Activated naive CD4-positive, alpha-beta T cell treated with Interleukin-2 at 50 U/mL for 16 hours (primary cell): ENCODE measurements around the gene MTRF1L.

ENCODE experiments used
- DNase-seq: peaks from one replicate; pipeline ENCODE4 v3.0.0-alpha.2; 2020

The MTRF1L gene

DNA sequence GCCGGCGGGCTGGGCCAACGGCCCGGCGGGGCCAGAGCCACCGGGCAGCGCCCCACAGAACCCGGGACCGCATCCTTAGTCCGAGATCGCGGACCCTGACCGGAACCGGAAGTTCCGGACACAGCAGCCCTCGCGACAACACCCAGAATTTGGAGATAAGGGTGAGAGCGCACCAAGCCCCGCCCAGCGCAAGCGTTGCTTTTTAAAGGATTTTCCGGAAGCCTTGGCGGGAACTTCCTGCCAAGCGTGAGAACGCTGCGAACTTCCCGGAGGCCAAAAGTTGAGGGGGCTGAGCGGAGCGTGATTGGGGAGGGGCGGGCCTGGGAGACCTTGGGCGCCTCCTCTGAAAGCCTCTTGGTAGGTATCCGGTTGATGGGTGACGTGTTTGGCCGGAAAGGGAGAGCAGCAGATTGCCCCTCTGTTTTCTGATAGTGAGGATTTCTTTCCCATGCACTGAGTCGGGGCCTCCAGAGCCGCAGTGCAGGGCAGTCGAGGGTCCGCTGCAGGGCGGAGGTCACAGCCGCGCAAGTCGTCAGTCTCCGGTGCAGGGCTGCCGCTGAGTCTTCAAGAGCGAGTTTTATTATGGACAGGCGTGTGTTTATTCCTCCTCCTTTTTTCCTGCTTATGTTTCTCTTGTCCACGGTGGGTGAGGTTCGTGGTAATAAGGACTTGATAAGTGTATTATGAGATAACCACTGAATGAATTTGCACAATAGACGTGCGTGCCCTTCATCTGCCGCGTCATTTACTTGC is at the start of gene MTRF1L:
Gene MTRF1L (minus strand): TSS at position 97 of the 753 bp plus-strand sequence. CDS start 24 bp downstream, at position 73.
- DNase-seq: peak; percentile 89

DNA sequence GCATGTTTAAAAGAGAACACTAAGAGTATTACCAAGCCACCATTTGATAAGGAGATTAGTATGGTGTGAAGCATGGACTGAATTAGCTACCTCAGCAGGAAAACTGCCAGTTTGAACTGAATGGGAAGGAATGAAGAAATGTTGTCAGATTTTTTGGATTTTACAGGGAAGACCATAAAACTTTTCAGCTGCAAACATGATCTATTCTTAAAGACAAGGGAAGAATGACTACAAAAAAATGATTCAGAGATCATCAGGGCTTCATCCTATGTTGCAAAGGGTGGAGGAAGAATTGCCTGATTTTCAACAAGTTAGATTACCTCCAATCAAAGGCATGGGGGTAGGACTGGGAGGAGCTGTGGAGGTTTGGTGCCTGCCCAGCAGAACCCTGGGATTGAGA is 49.3 kb upstream of the MTRF1L start:
- DNase-seq: no peak

DNA sequence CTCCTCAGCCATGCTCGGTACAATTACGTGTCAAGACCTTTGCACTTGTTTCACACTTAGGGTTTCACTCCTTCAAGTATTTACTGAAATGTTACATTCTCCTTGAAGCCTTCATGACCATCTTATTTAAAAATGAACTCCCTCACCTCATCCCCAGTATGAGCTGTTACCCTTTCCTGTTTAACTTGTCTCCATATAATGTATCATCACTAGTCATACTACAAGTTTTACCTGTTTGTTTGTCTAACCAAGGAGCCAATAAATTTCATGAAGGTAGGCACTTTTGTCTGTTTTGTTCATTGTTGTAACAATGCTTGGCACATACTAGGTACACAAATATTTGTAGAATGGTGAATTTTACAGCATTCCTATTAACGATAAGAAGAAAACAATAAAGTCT is 46.1 kb upstream of the MTRF1L start:
- DNase-seq: no peak

DNA sequence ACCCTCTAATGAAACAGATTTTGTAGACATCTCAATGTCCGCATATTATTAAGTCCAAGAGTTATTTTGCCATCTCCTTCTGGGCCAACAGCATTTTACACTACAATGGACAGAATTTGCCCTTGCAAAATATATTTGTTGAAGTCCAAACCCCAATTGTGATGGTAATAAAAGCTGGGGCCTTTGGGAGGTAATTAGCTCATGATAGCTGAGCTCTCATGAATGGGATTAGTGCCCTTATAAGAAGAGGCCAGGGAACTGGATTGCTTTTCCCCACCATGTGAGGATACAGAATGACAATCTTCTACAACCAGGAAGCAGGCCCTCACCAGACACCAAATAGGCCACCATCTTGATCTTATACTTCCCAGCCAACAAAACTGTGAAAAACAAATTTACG is 44.9 kb upstream of the MTRF1L start:
- no peak for DNase-seq

- DNase-seq: no peak
Measured at GRCh38 chr6:153045271-153045670, 42.8 kb upstream of the MTRF1L start.

GRCh38 chr6:153044295-153044694 is 41.8 kb upstream of the MTRF1L start:
- no peak for DNase-seq

DNA sequence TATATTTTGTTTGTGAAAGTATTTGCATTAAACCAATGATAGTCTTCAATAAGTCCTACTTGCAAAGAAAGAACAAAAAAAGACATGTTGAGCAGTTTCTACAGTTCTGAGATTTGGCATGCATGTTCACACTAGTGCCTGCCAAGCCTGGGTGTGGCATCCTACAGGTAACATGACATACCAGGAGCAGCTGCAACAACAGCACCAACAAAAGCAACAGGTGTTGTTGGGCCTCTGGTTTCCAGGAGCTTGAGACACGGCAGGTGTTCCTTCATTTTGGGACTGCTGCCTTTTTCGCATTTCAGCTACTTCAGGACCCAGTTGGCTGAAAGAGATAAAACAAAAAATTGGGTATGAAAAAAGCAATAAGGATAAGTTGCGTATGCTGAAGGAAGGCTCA is 41.2 kb upstream of the MTRF1L start:
- no peak for DNase-seq

DNA sequence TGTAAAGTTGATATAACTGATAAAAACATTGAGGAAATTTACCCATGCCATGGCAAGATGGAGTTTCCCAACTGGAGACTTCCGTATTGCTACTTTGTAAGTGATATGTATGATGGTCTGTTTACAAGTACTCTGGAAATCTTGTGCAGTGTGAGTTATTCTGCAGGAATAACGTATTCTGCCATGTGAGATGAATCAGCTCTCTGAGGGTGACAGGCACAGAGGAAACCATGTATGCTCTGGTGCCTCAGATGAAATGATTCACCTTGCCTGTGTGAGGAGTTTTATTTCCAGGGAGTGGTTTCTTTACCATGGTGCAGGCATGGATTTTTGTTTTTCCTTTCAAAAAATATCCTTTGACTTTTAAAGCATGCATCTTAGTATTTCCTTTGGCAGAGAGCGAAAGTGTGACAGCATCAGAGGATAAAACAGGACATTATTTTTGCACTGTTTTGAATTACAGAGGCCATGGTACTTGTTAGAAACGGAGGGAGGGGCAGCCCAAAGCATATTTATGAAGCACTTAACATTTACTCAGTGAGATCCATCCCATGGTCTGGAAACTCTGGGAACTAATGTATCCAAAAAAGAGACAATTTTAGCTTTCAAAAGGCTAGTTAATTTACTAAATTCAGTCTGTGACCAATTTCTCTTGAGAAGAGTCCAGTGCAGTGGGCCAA is 36.0 kb upstream of the MTRF1L start:
- no peak for DNase-seq

GRCh38 chr6:153034139-153034538 is 31.6 kb upstream of the MTRF1L start:
- no peak for DNase-seq

DNA sequence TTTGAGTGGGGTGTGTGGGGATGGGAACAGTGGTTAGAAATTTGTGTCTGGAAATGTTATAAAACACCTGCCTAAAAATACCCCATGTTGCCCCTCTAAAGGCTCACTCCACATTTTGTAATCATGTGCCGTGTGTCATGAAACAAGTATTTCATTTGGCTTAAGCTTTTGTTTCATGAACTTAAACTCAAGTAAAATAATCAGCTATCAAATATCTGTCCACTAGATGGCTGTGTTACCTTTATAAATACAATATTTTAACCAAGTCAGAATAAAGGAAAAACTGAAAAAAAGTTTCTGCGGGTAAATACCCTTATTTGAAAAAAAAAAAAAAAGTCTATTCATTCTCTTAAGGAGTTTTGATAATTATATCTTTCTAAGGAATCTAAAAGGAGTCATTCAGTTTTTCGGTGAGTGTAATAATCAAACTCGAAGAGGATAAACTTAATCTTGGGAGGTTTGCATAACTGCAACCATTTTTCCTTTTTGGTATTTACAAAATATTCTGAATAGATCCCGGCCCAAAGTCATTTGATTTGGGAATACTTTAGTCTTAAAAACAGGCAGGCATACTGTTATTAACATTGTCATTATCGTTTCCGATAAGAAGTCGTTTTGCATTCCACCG is 29.9 kb upstream of the MTRF1L start:
- DNase-seq: no peak

DNA sequence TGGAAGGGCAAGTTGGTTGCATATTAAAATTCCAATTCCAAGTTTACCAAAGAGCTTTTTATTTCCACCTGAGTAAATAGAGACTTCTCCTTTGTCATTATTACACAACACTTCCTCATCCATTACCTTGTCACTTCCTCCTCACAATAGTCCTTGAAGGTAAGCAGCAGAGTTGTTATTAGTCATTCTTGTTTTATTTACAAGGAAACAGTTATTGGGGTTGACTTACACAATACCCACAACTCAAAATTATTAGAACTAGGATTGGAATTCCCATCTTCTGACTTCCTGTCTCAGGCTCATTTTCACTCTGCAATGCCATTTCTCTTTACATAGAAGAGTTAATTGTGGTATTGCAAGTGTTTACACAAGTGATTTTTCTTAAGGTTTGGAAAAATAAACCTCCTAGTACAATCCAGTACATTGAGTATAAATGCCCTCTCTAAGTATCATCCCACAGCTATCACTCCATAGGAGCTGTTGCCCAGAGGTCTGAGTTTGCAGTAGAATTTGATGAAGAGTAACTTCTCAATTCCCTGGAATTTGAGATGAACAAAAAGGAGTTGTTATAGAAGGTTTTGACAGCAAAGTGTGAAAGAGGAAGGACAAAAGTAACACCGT is 28.9 kb upstream of the MTRF1L start:
- DNase-seq: no peak

DNA sequence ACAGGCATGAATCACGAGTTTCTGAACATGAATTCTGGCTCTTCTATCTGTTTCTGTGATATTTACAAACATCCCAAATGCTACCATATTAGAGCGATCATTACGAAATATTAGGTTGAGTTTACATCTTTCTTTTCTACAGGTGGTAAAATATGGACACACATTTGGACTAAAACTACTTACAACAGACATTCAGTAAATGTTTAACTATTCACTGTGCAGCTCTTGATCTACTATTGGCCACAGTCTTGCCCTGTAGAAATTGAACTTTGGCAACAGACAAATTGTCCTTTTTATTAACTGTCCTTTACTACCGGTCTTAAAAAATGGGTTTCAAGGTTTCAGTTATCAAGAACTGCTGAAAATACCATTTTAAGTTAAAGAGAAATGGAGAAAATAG is 26.5 kb upstream of the MTRF1L start:
- no peak for DNase-seq

DNA sequence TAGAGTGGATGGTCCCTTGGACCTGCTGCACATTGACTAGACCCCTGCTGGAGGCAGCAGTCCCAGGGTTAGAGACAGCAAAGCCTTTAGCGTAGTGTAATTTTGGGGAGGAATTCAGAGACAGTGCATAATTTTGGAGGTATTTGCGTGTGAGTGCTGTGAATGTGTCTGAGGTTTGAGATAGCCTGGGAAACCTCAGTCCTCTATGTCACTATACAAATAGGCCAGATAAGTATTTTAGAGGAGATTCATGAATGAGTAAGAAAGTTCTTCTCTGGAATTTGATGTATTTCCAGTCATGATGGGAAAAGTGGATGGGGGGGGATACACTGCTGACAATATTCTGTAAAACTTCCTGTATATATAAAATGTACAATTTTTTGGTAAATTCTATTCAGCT is 25.8 kb upstream of the MTRF1L start:
- DNase-seq: no peak

DNA sequence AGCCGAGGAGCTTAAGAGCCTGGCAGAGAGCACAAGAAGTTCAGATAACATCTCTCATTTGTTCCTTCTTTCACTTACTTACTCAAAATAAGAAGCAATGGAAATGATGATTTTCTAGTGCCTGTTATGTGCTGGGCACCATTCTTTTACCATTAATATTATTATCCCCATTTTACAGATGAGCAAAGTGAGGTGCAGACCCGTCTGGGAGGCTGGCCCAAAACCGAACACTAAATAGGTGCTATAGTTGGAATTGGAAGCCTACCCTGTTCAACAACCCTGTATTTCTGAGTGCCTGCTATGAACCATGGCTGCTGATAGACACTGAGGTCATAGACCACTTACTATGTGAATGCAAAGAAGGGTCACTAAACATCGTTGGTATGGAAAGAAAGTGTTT is 25.0 kb upstream of the MTRF1L start:
- DNase-seq: no peak

DNA sequence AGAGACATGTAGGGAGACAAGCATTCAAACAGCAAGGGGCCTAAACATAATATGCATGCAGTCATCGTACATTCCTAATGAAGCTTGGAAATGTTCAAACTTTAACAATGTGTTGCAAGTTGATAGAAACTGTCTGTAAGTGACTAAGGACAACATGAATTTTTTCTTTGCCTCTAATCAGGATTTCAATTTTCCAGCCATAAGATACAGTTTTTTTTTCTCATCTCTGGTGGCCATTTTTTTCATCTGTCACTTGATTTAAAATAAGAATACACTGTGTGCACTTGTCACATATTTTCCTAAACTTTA is 22.2 kb upstream of the MTRF1L start:
- DNase-seq: no peak

DNA sequence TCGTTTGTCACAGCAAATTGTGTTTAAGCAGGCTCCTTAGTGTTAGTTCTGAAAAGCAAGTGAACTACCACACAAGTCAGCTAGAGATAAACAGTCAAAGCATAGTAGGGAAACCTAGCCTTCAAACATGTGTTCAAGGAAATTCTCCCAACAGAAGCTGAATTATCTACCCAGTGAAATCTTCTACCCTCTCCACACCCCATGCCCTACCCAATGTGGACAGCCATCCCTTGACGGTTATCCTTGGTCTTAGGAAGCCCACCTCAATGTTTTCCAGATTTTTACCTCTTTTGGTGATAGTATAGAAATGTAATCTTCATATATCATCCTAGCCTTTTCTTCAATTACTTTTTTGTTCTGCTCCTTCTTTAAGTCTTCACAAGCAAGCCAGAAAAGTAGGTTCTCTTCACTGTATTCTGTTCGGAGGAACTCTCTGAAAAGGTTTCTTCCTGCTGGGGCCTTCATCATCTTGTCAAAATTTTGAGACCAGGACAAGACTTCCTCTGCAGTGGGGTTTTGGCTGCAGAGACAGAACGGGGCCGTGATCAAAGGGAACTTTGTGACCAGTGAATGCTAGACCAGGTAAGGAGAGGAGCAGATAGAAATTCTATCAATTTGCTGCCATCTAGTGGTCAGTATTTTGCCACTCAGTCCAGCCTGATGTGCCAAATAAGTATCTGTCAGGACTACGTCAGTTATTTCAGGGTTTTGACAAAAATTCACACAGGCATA is 21.6 kb upstream of the MTRF1L start:
- DNase-seq: peak; percentile 22

DNA sequence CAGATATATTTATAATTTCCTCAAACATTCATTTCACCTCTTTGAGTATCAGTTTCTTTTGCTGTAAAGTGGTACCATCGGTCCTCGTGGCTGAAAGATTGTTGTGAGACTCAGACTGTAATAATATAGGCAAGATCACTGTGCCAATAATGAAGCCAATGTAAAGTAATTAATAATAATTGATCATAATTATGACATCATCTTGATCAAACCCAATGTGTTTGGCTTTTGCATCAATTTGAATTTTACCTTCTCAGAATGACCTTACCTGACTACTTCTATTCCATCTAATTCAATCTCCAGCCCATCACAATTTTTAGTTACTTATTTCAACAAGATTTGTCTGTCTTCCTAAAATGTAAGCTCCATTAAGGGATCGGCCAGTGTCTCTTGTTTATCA is 15.8 kb upstream of the MTRF1L start:
- DNase-seq: no peak

DNA sequence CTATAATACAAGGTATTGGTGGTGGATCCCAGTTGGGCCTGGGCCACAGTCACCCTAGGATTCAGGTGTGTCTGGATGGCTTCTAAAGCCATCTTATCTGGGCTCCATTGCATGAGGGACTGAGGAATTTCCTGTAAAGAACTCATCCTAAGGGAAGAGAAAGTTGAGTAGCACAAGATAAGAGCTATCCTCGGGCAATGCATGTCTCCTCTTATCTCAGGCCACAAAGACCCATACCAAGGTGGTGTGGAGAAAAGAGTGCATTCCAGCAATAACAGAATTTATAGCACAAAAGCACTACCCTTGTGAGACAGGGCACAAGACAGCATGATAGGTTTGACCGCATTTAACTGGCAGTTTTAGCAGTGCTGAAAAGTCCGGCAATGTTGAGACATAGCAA is 14.3 kb upstream of the MTRF1L start:
- no peak for DNase-seq

DNA sequence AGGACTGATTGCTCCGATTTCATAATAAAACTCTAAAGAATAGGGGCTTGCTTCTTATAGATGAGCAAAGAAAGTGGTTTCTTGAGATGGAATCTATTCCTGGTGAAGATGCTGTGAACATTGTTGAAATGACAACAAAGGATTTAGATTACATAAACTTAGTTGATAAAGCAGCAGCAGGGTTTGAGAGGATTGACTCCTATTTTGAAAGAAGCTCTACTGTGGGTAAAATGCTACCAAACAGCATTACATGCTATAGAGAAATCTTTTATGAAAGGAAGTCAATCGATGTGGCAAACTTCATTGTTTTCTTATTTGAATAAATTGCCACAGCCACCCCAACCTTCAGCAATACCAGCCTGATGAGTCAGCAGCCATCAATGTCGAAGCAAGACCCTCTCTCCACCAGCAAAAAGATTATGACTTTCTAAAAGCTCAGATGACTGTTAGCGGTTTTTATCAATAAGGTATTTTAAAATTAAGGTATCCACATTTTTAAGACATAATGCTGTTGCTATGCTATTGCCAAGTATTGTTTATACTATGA is 12.7 kb upstream of the MTRF1L start:
- DNase-seq: no peak

GRCh38 chr6:153013438-153013837 is 10.9 kb upstream of the MTRF1L start:
- no peak for DNase-seq

DNA sequence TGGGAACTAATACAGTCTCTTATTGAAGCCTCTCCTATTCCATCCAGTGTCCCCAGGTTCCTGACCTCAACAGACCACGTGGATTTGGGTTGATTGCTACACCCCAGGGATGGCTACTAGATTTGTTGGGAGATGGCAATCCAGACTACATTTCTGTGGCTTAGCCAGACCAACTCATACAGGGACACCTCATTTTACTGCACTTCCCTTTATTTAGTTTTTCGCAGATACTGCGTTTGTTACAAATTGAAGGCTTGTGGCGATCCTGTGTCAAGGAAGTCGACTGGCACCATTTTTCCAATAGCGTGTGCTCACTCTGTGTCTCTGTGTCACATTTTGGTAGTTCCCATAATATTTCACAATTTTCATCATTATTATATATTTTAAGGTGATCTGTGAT is 10.3 kb upstream of the MTRF1L start:
- no peak for DNase-seq

GRCh38 chr6:153003366-153003690 is 819 bp upstream of the MTRF1L start:
- DNase-seq: no peak
